ENCODE measurements around the gene PLAAT1. TPM values are rescaled to one million over a fixed set of nuclear protein-coding genes. Genes with fewer than 3 reads are reported as not detected.

Gene PLAAT1
- total RNA-seq, 1 experiment from 2014 or later: 9.8 TPM

DNA sequence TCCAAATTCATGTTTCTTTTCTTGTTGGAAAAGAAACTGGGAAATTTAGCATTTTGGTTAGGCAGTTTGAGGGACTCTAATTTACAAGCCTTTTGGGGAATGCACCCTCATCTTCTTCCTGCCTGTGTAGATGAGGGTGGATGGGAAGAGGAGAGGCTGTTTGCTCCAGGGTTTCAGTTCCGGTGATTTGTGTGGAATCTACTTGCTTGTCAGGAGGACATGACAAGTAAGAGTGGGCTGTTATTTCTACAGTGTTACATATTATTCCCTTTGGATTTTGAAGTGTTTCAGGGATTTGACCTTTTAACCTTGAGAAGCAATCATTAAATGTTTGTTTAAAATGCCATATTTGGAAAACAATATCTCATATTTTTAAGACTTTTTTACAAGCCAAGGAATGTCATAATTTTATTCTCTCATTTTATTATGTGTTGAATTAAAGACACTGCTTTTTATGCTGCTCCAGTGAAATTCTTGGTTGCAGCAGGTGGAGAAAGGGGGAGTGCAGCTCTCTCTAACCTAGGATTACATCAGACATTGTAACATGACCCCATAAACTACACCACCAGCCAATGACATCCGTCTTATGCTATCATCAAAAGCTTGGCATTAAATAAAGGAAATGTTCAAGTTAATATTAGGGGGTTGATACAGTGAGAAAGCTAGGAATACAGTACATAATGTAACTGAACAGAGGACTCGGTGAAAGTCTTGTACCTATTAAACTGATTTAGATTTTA is 30.2 kb downstream of the PLAAT1 start:
- DNase-seq (ENCODE audit: low read depth in 1 of 2, low spot score in 2 of 2): no peak
- Histone ChIP-seq H3K9me3 (replicated peaks) (no peaks in the 10 kb centered on the region), H3K27me3 (replicated peaks) (no peaks in the 10 kb centered on the region), H3K36me3 (no peaks in the 10 kb centered on the region), H3K27ac (no peak overlapping the region), H3K4me1 (replicated peaks) (no peaks in the 10 kb centered on the region), H3K4me3 (no peak overlapping the region)

DNA sequence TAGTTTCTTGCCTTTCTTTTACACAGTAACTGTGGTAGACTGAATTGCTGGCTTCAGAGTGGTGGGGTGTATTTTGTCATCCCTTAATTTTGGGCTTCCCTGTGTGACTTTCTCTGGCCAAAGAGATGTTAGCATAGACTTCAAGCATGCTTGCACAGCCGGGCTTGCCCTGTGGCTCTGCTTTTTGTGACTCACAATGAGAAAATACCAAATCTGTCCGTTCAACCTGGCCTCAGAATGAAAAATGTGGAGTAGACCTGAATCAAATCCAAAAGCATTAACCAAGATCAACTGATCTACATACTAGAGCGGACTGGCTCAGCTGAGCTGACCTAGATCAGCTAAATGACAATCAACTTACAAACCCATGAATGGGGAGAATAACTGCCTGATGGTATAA is 51.4 kb downstream of the PLAAT1 start:
- H3K9me3 ChIP-seq (replicated peaks): no peaks in the 10 kb centered on the region
- no peak for DNase-seq (ENCODE audit: low read depth in 1 of 2, low spot score in 2 of 2)

DNA sequence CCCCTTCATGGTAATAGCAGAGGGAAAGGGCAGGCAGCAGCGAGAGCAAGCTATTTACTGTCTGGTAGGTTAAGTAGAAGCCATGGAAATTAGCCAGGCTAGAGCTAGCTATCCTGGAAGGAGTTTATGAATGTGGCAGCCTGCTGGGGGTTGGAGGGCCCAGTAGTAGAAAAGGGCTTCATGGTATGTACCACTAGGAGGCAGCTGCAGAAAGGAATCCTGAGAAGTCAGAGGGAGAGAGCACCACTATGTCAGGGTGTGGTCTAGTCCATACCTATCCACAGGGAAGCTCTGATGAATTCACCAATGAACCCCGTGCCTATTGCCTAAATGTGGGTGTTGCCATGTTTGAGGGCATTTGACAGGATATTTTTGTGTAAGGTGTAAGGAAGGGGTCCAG is 55.0 kb downstream of the PLAAT1 start:
- H3K27me3 ChIP-seq (replicated peaks): no peaks in the 10 kb centered on the region
- peaks cover 3% of the 10 kb centered on the region; the same call in 1 of the 2 replicates for H3K4me1 ChIP-seq (replicated peaks)
- H3K4me3 ChIP-seq: no peak overlapping the region
- DNase-seq (ENCODE audit: low read depth in 1 of 2, low spot score in 2 of 2): no peak
- no peak overlapping the region for H3K27ac ChIP-seq
- no peaks in the 10 kb centered on the region for H3K36me3 ChIP-seq
- no peaks in the 10 kb centered on the region for H3K9me3 ChIP-seq (replicated peaks)

More for the DNA sequence above, 51.4 kb downstream of the PLAAT1 start:
- H3K27me3 ChIP-seq (replicated peaks): no peaks in the 10 kb centered on the region
- H3K27ac ChIP-seq: no peak overlapping the region
- H3K4me1 ChIP-seq (replicated peaks): no peaks in the 10 kb centered on the region
- no peaks in the 10 kb centered on the region for H3K36me3 ChIP-seq
- no peak overlapping the region for H3K4me3 ChIP-seq

DNA sequence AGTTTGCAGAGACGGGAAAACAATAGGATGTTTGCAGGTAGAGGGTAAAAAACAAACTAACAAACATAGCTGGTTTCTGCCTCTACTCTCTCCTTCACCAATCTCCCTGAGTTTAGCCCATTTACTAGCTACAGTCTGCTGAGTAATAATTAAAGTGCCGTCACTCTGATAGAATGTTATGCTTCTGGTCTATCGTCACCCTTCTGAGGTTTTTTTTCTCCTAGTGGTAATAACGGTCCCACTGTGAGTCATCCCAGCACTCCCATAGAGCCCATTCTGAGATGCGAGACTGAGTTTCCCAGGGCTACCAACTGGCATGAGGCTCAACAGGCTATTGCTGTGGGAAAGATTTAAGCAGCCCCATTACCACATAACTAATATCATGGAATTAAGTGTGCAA is 56.4 kb downstream of the PLAAT1 start:
- no peaks in the 10 kb centered on the region for H3K36me3 ChIP-seq
- peak in 1 of 2 experiments; percentile 26 for DNase-seq (ENCODE audit: low read depth in 1 of 2, low spot score in 2 of 2)

DNA sequence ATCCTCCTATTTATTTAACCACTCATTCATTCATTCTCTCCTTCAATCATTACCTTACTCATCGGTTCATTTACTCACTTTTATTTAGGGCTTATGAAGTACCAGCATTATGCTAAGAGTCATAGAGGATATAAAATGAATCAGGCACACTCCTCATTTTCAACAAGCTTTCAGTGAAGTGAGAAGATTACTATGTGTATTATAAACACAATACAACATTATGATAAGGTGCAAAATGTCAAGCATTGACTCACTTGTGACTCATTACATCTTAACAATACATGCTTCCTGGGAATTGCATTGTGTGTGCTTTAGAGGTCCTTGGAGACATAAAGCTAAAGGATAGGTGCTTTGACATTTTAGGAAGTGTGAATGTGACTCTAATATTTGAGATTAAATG is 60.4 kb downstream of the PLAAT1 start:
- H3K4me1 ChIP-seq (replicated peaks): peaks cover 3% of the 10 kb centered on the region; the same call in 1 of the 2 replicates
- no peak overlapping the region for H3K4me3 ChIP-seq
- DNase-seq (ENCODE audit: low read depth in 1 of 2, low spot score in 2 of 2): peak in 1 of 2 experiments; percentile 4
- H3K27me3 ChIP-seq (replicated peaks): no peaks in the 10 kb centered on the region
- no peaks in the 10 kb centered on the region for H3K36me3 ChIP-seq
- H3K9me3 ChIP-seq (replicated peaks): no peaks in the 10 kb centered on the region
- H3K27ac ChIP-seq: no peak overlapping the region

More for the DNA sequence above, 56.4 kb downstream of the PLAAT1 start:
- Histone ChIP-seq H3K4me3 (no peak overlapping the region), H3K27me3 (replicated peaks) (no peaks in the 10 kb centered on the region), H3K4me1 (replicated peaks) (peaks cover 3% of the 10 kb centered on the region; the same call in 1 of the 2 replicates), H3K27ac (no peak overlapping the region), H3K9me3 (replicated peaks) (no peaks in the 10 kb centered on the region)

DNA sequence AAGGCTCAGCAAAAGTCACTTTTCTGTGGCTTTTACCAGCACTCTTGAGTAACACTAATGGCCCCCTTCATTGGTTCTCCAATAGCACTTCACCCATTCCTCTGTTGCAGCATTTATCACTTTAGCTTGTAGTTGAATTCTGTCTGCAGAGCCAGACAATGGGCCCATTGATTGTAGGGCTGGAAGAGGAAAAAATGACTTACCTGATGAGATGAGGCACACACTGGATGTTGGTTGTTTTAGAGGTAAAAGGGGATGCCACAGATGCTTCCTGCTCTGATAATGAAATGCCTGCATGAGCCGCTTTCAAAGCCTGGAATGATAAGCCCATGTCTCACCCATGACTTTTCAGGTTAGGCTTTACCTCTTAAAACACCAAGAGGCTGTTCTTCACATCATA is 64.3 kb downstream of the PLAAT1 start:
- DNase-seq (ENCODE audit: low read depth in 1 of 2, low spot score in 2 of 2): no peak
- Histone ChIP-seq H3K36me3 (no peaks in the 10 kb centered on the region), H3K4me3 (no peak overlapping the region), H3K27ac (no peak overlapping the region), H3K4me1 (replicated peaks) (no peaks in the 10 kb centered on the region), H3K27me3 (replicated peaks) (no peaks in the 10 kb centered on the region), H3K9me3 (replicated peaks) (no peaks in the 10 kb centered on the region)

DNA sequence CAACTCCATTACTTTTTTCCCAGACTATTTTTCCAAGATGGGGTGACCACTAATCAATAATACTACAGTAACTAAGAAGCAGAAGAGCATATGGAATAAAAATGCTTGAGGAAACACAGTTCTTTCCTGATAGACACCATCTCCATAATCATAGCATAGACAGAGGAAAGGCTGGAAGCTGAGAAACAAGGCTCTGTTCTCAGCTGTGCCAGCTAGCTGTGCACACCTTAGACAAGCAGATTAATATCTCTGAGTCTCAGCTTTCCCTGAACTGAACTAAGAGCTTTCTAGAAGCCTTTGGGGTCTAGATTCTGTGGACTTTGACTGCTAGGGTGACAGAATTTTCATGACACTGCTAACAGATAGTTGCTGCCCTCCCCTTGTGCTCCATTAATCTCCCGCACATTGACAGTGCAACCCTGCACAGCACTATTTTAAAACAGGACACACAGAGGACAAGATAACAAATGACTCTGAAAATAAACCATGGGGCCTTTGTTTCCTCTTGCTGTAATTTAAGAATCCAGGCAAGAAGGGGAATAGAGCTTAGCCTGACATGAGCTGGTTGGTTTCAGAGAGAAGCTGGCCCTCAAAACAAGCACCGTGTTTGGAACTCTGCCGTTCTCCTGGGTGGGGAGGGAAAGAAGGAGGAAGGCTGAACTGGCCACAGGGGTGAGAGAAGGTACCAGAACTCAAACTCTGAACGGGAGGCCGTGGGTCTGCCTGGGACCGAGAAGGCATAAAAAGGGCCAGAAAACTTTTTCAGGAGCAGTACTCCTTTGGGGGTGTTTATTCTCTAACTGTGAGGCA is 70.1 kb downstream of the PLAAT1 start:
- no peaks in the 10 kb centered on the region for H3K4me1 ChIP-seq (replicated peaks)
- H3K27me3 ChIP-seq (replicated peaks): no peaks in the 10 kb centered on the region
- no peak for DNase-seq (ENCODE audit: low read depth in 1 of 2, low spot score in 2 of 2)
- no peaks in the 10 kb centered on the region for H3K9me3 ChIP-seq (replicated peaks)
- H3K27ac ChIP-seq: no peak overlapping the region
- no peak overlapping the region for H3K4me3 ChIP-seq
- no peaks in the 10 kb centered on the region for H3K36me3 ChIP-seq

DNA sequence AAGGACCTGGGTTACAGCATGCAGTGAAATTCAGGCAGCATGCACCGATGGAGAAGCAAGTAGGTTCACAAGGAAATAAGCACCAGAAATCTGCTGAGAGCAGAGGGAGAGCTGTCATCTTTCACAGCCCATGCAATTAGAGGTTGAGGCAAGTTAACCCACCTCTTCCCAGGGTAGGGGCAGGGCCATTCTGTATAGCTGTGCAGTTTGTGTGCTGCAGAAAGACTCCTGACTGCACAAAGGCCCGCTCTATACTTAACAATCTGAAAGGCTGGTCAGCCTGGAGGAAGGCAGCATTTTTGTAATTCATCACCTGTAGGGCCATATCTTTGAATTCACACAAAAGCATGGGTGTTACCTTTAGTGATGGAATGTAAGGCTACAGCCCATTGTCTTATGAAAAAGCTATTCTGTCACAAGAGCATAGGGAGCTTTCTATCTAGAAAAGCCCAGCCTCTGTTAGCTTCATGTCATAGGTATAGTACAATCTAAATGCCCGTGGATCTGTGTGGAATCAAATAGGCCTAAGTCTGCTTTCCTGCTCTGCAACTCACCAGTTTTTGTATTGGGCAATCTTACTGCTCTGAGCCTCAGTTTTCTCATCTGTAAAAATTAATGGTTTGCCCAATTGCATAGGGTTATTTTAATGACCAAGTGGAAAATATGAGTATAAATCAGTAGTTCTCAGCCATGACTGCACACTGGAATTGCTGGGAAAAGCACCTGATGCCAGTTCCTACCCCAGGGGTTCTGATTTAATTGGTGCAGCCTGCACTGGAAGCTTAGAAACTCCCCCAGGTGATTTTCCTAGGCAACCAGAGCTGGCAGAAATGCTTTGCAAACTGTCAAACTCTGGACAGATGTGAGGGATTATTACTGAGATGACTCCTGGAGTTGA is 72.3 kb downstream of the PLAAT1 start:
- Histone ChIP-seq H3K4me3 (no peak overlapping the region), H3K36me3 (no peaks in the 10 kb centered on the region), H3K27me3 (replicated peaks) (no peaks in the 10 kb centered on the region), H3K4me1 (replicated peaks) (no peaks in the 10 kb centered on the region), H3K9me3 (replicated peaks) (no peaks in the 10 kb centered on the region), H3K27ac (no peak overlapping the region)
- DNase-seq (ENCODE audit: low read depth in 1 of 2, low spot score in 2 of 2): no peak

DNA sequence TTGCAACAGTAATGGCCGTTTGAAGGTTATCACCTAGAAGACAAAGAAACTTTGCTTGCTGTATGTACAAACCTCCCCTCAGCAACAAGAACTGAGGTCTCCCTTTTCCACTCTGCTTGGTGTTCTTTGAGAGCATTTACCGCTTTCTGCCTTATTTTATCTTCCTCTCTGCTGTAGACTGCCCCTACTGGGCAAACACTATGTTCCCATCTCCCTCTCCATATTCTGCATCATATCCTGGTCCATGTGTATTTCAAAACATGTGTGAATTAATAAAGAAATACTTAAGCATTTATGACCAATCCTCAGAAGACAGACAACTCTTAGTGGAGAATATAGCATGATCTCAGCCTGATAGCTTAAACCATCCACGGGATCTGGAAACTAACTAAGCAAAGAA is 73.1 kb downstream of the PLAAT1 start:
- no peak overlapping the region for H3K27ac ChIP-seq
- H3K27me3 ChIP-seq (replicated peaks): no peaks in the 10 kb centered on the region
- no peaks in the 10 kb centered on the region for H3K4me1 ChIP-seq (replicated peaks)
- H3K36me3 ChIP-seq: no peaks in the 10 kb centered on the region
- DNase-seq (ENCODE audit: low read depth in 1 of 2, low spot score in 2 of 2): no peak
- no peaks in the 10 kb centered on the region for H3K9me3 ChIP-seq (replicated peaks)
- no peak overlapping the region for H3K4me3 ChIP-seq

DNA sequence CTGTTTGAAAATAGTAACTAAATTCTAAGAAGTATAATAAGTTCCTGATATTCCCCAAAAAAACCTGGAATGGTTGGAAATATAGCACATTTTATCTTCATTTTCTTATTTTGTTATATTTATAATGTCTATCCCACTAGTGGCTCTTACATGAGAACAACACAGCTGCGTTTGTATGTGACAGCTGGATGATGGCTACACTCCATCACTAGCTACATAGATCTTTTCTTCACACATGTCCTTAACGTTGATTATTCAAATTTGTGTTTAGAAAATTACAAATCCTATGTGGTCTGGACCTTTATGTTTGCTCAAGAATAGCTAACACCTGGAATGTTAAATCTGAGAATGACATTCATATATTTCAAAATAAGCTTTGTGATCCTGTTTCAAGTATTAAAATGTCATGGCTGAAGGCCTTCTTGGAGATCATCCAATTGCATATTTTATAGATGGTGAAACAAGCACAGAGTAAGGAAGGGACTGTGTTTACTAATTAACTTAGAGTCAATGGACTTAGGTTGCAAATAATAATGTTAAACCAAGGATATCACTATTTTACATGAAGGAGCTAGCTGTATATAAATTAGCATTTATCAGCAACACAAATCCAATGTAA is 76.8 kb downstream of the PLAAT1 start:
- Histone ChIP-seq H3K9me3 (replicated peaks) (no peaks in the 10 kb centered on the region), H3K27ac (no peak overlapping the region), H3K36me3 (no peaks in the 10 kb centered on the region), H3K27me3 (replicated peaks) (no peaks in the 10 kb centered on the region), H3K4me3 (no peak overlapping the region), H3K4me1 (replicated peaks) (no peaks in the 10 kb centered on the region)
- no peak for DNase-seq (ENCODE audit: low read depth in 1 of 2, low spot score in 2 of 2)

Other genes with a start within 250 kb of the PLAAT1 start
- gene ATP13A5, start 137.5 kb downstream of the PLAAT1 start, total RNA-seq (2014; rRNA removed; shearing (Covaris generic)): not detected in 2 replicates

All from SJSA1 (cell line).